DMS114 treated with DMSO at 0.1 percent for 48 hours (cell line): ENCODE results near the gene SYNE1.
"Not testable (repeated sequence)": the region's sequence is repeated elsewhere in the genome, so short reads cannot be mapped to it uniquely, and the experiment has no call there.

Experiments used
- DNase-seq: peaks from one replicate; lab custom pipeline; 2025; ENCODE audit not compliant: unreplicated experiment; lab: John Stamatoyannopoulos, UW

SYNE1 gene

GRCh38 chr6:152154559-152155356, 482.4 kb downstream of the SYNE1 start:
- DNase-seq = no peak

GRCh38 chr6:152151920-152152319, 485.2 kb downstream of the SYNE1 start:
- no peak for DNase-seq

- no peak for DNase-seq
These were observed 487.0 kb downstream of the SYNE1 start for GRCh38 chr6:152150196-152150595.

GRCh38 chr6:152148412-152148811, 488.8 kb downstream of the SYNE1 start:
- no peak for DNase-seq

GRCh38 chr6:152147269-152147668, 489.9 kb downstream of the SYNE1 start:
- DNase-seq = no peak

- DNase-seq = no peak
These were observed 490.8 kb downstream of the SYNE1 start for GRCh38 chr6:152146385-152146784.

- no peak for DNase-seq
These were observed 493.8 kb downstream of the SYNE1 start for GRCh38 chr6:152143359-152143758.

- no peak for DNase-seq
These were observed 495.1 kb downstream of the SYNE1 start for GRCh38 chr6:152142105-152142504.

GRCh38 chr6:152138344-152138743, 498.8 kb downstream of the SYNE1 start:
- DNase-seq = not testable (repeated sequence)

GRCh38 chr6:152136449-152136825, 500.7 kb downstream of the SYNE1 start:
- no peak for DNase-seq

- no peak for DNase-seq
These were observed 501.3 kb downstream of the SYNE1 start for GRCh38 chr6:152135755-152136448.

- no peak for DNase-seq
These were observed 506.7 kb downstream of the SYNE1 start for GRCh38 chr6:152130441-152130840.

GRCh38 chr6:152129691-152130151, 507.4 kb downstream of the SYNE1 start:
- DNase-seq = no peak

- DNase-seq = no peak
These were observed 509.6 kb downstream of the SYNE1 start for GRCh38 chr6:152127432-152128165.

GRCh38 chr6:152124429-152125074, 512.6 kb downstream of the SYNE1 start:
- peak; percentile 28 for DNase-seq

GRCh38 chr6:152123076-152123475, 514.1 kb downstream of the SYNE1 start:
- DNase-seq = no peak

- DNase-seq = no peak
These were observed 514.7 kb downstream of the SYNE1 start for GRCh38 chr6:152122434-152122833.

- no peak for DNase-seq
These were observed 515.3 kb downstream of the SYNE1 start for GRCh38 chr6:152121910-152122309.

- DNase-seq = no peak
These were observed 517.3 kb downstream of the SYNE1 start for GRCh38 chr6:152119831-152120230.

GRCh38 chr6:152118678-152119077, 518.5 kb downstream of the SYNE1 start:
- no peak for DNase-seq

- DNase-seq = no peak
These were observed 518.9 kb downstream of the SYNE1 start for GRCh38 chr6:152118224-152118623.
